HG03135 (cell line): ENCODE data around the gene FAM43B.

Source experiments
- ATAC-seq: cut with Tn5 transposase; IDR thresholded peaks from one replicate; pipeline ENCODE4 v1.9.1; 2021; ENCODE audit warnings: mild to moderate bottlenecking, moderate library complexity; ENCODE audit not compliant: unreplicated experiment

Gene FAM43B

GRCh38 chr1:20589331-20590278 lies 37.2 kb downstream of the FAM43B start:
- ATAC-seq = no peak

DNA sequence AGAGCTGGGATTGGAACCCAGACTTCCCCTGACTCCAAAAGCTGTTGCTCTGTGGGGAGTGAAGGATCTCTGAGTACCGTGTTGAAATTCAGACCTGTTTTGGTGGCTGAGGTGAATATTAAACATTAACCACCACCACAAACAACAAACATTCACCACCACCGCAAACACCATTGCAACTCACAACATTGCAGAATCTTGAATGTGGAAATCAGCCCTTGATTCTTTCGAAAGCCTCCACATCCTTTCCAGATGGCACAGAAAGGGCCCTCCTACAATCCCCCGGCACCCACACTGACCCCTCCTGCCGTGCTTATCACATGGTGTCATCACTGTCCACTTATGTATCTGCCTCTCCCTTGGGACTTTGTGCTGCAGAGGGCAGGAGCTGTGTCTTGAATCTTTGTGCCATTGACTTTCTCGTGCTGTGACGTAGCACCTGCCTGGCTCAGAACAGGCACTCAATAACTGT lies 38.0 kb downstream of the FAM43B start:
- ATAC-seq = no peak

- no peak for ATAC-seq
These were observed 41.4 kb downstream of the FAM43B start for GRCh38 chr1:20593756-20594155.

- ATAC-seq = no peak
These were observed 42.4 kb downstream of the FAM43B start for GRCh38 chr1:20594746-20595145.

GRCh38 chr1:20596106-20596505 lies 43.7 kb downstream of the FAM43B start:
- ATAC-seq = no peak

- no peak for ATAC-seq
These were observed 45.3 kb downstream of the FAM43B start for GRCh38 chr1:20597650-20598049.

DNA sequence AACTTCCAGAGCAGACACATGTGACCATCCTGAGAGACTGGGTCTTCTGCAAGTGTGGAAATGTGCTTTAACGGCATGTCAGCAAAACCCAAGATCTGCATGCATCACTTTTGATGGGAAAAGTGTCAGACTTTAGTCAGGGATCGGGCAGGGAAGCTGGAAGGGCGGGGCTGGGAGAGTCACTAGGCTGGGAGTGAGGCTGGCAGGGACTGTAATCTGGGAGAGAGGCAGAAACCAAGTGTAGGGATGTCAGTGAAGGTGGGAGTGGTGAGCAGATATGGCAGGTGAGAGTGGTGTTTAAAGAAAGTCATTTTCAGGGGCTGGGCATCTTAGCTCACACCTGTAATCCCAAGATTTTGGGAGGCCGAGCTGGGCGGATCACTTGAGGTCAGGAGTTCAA lies 47.8 kb downstream of the FAM43B start:
- no peak for ATAC-seq

DNA sequence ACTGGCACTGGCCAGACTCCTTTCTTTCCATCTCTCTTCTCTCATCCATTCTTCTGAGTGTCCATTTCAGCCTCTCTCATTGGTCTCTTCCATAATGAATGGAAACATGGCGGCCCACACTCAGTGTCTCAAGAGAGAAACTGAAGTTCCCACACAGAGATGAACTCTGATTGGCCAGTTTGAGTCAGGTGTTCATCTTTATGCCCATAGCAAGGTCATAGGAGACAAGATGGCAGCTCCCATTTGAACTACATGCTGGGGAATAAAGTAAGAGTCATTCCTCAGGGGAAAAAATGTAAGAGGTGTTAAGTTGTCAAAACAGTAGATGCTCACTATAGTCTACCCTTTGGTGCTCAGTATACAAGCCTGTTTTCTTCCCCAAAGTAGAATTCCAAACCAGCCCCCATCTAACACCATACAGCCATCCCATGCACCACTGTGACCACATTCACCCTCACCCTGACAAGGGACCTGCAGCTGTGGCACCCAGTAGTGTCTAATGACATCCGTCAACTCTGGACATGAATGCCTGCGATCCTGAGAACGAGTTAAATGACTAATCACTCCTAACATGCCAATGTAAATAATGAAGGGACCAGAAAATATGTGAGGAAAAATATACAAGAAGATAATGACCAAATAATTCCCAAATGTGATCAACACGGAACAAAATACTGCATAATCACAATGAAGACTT lies 48.9 kb downstream of the FAM43B start:
- ATAC-seq = no peak

DNA sequence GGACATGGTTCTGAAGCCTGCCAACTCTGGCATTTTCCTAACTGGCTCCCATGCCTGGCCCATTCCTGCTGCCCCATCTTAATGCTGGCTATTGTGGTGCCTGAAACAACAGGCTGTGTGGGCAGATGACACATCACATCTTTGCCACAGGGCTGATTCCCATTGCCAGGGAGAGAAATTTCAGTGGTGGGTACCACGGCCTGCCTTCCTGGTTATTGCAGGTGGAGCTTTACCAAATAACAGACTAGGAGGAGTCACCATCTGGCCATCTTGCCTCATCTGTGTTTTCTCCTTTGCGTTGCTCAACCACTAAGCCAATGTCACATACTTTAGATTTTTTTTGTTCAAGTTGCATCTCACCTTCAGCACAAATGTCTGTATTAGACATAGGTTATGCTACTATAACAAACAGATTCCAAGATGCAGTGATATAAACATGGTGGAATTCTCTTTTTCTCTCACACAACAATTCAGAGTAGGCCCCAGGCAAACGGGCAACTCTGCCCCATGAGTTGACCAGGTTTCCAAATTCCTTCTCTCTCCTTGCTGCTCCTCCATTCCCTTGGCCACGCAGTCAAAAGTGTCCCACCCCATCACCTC lies 50.6 kb downstream of the FAM43B start:
- no peak for ATAC-seq

DNA sequence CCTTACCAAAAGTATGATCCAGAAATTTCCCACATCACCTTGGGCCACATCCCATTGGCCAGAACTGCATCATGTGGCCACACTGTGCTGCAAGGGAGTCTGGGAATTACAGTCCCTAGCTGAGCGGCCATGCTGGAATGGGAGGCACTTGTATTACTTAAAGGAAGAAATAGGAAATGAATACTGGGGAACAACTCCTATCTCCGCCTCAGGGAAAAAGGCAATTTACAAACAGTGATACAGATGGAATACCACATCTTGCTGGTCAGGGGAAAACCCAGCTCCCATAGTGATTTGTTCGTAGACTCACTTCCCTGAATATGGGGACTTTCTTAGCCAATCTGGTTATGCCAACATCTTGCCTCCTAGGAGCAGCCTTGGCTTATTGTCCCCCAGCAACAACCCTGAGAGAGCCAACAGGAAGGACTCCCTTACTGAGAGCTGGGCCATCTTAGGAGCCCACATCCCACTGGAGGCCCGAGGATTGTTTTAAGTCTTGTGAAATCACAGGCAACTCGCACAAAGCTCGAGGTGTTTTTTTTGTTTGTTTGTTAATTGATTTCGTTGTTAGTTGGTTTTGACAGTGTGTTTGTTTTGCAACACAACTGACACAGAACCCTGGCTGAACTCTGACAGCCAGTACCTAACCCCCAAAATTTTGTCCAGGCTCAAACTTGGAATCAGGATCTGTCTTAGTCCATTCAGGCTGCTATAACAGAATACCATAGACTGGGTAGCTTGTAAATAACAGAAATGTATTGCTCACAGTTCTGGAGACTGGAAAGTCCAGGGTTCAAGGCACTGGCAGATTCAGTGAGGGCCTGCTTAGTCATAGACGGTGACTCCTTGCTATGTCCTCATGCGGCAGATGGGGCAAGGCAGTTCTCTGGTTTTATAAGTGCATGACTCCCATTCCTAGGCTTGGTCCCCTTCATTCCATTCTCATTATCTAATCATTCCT lies 51.4 kb downstream of the FAM43B start:
- ATAC-seq = no peak
